Loucy (cell line): ENCODE results near the gene CACNB2.

Experiments used
- H2AFZ ChIP-seq: fragments of 200-600 bp; sonication (generic); 2 replicates; pipeline ENCODE4 v1.6.0; 2016; ENCODE audit warnings: antibody characterized with exemption, mild to moderate bottlenecking, low read length, moderate library complexity
- H3F3A ChIP-seq: fragments of 200-600 bp; 2 replicates; pipeline ENCODE4 v1.6.0; 2016; ENCODE audit warnings: antibody characterized with exemption, low read depth, mild to moderate bottlenecking
- H3K27me3 ChIP-seq: fragments of 200-600 bp; sonication (generic); 2 replicates; pipeline ENCODE4 v1.6.1; 2014; ENCODE audit warnings: low read length, mild to moderate bottlenecking; ENCODE audit not compliant: insufficient read depth, poor library complexity, severe bottlenecking
- H3K36me3 ChIP-seq: fragments of 200-600 bp; sonication (generic); 2 replicates; pipeline ENCODE4 v1.6.1; 2016; ENCODE audit warnings: low read length; ENCODE audit not compliant: insufficient read depth
- H3K4me1 ChIP-seq: fragments of 200-600 bp; sonication (generic); 2 replicates; pipeline ENCODE4 v1.5.1; 2014; ENCODE audit warnings: low read length, mild to moderate bottlenecking; ENCODE audit not compliant: insufficient read depth, poor library complexity, severe bottlenecking
- H3K4me2 ChIP-seq: fragments of 200-600 bp; sonication (generic); 2 replicates; pipeline ENCODE4 v1.6.0; 2014; ENCODE audit warnings: antibody characterized with exemption, low read length, low read depth, mild to moderate bottlenecking; ENCODE audit not compliant: poor library complexity, severe bottlenecking
- H3K4me3 ChIP-seq: fragments of 200-600 bp; sonication (generic); 2 replicates; pipeline ENCODE4 v1.5.1; 2014; ENCODE audit warnings: low read length, mild to moderate bottlenecking, mixed read lengths; ENCODE audit not compliant: poor library complexity, severe bottlenecking
- H3K79me2 ChIP-seq: fragments of 200-600 bp; sonication (generic); 2 replicates; pipeline ENCODE4 v1.6.1; 2014; ENCODE audit warnings: low read length; ENCODE audit not compliant: insufficient read depth
- H3K9ac ChIP-seq: fragments of 200-600 bp; sonication (generic); 2 replicates; pipeline ENCODE4 v1.6.0; 2014; ENCODE audit warnings: mild to moderate bottlenecking, low read depth, low read length, moderate library complexity; ENCODE audit not compliant: poor library complexity, severe bottlenecking
- H3K9me2 ChIP-seq: fragments of 200-600 bp; sonication (generic); replicated peaks from 2 replicates; pipeline ENCODE4 v1.6.1; 2016; ENCODE audit warnings: low read depth, low read length, mixed read lengths
- H3K9me3 ChIP-seq: fragments of 200-600 bp; sonication (generic); 2 replicates; pipeline ENCODE4 v1.6.1; 2014; ENCODE audit warnings: mild to moderate bottlenecking, antibody characterized with exemption, low read length, low read depth; ENCODE audit not compliant: insufficient read depth
- H4K20me1 ChIP-seq: fragments of 200-600 bp; sonication (generic); 2 replicates; pipeline ENCODE4 v1.6.0; 2014; ENCODE audit warnings: antibody characterized with exemption, low read length, mild to moderate bottlenecking; ENCODE audit not compliant: insufficient read depth, poor library complexity, severe bottlenecking
- EZH2phosphoT487 ChIP-seq: fragments of 200-600 bp; IDR thresholded peaks from 2 replicates; pipeline ENCODE4 v1.6.1; 2018; ENCODE audit warnings: antibody characterized with exemption, mild to moderate bottlenecking, moderate library complexity, borderline replicate concordance
- TF ChIP-seq, protein P1 (sequence below): fragments of 200-600 bp; sonication (generic); conservative IDR thresholded peaks from 2 replicates; pipeline ENCODE4 v1.5.1; 2014; ENCODE audit warnings: mild to moderate bottlenecking, antibody characterized with exemption, low read length

Gene CACNB2

DNA sequence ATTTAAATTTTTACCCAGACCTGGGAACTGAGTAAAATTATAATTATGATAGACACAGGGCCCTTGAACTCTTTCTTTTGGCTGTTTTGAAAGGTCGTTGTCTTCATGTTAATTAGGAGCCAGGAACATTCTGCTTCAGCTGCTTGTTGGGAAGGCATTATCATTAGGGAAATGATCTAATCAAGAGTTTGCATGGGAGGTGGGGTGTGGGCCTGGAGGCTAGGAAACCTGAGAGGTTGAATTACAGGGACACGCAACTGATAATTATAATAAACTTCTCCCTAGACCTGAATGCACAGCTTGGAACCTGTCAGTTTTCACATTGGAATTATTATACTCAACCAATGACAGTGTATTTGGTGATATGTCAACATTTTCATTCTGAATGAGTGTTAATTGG, 237.7 kb downstream of the CACNB2 start:
- no peaks in the 10 kb centered on the region for H4K20me1 ChIP-seq
- no peak overlapping the region for H3K9ac ChIP-seq
- no peaks in the 10 kb centered on the region for H3K36me3 ChIP-seq
- TF ChIP-seq, protein P1, sequence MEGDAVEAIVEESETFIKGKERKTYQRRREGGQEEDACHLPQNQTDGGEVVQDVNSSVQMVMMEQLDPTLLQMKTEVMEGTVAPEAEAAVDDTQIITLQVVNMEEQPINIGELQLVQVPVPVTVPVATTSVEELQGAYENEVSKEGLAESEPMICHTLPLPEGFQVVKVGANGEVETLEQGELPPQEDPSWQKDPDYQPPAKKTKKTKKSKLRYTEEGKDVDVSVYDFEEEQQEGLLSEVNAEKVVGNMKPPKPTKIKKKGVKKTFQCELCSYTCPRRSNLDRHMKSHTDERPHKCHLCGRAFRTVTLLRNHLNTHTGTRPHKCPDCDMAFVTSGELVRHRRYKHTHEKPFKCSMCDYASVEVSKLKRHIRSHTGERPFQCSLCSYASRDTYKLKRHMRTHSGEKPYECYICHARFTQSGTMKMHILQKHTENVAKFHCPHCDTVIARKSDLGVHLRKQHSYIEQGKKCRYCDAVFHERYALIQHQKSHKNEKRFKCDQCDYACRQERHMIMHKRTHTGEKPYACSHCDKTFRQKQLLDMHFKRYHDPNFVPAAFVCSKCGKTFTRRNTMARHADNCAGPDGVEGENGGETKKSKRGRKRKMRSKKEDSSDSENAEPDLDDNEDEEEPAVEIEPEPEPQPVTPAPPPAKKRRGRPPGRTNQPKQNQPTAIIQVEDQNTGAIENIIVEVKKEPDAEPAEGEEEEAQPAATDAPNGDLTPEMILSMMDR: no peak
- no peak for TF ChIP-seq EZH2phosphoT487
- no peak overlapping the region for H2AFZ ChIP-seq
- H3K27me3 ChIP-seq: no peaks in the 10 kb centered on the region
- no peak overlapping the region for H3K4me3 ChIP-seq
- no peaks in the 10 kb centered on the region for H3K79me2 ChIP-seq
- no peak overlapping the region for H3K4me2 ChIP-seq
- H3K4me1 ChIP-seq: no peaks in the 10 kb centered on the region
- H3K9me2 ChIP-seq: no peaks in the 10 kb centered on the region
- H3K9me3 ChIP-seq: no peaks in the 10 kb centered on the region
- no peaks in the 10 kb centered on the region for H3F3A ChIP-seq

DNA sequence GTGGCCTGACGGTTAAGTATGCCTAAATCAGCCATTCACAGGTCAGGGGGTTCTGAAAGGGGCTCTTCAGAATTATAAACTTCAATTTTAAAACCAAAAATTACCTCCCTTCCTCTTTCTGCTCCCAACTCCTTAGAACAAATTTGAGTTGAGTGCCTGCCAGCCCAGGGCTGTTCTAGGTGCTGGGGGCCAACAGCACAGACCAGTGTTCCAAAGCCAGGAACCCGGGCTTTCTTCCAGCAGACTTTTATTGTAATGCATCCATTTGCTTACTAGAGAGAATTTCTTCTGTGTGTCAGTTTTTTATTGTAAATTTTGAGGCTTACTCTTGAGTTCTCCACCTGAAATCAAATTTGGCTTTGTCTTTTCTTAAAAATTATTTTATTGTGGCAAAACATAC, 238.5 kb downstream of the CACNB2 start:
- no peak overlapping the region for H3K4me3 ChIP-seq
- no peaks in the 10 kb centered on the region for H3K79me2 ChIP-seq
- no peaks in the 10 kb centered on the region for H3K4me1 ChIP-seq
- H4K20me1 ChIP-seq: no peaks in the 10 kb centered on the region
- no peaks in the 10 kb centered on the region for H3F3A ChIP-seq
- TF ChIP-seq EZH2phosphoT487: no peak
- TF ChIP-seq, protein P1: no peak
- H3K9me3 ChIP-seq: no peaks in the 10 kb centered on the region
- no peaks in the 10 kb centered on the region for H3K36me3 ChIP-seq
- no peak overlapping the region for H3K4me2 ChIP-seq
- H3K9me2 ChIP-seq: no peaks in the 10 kb centered on the region
- H2AFZ ChIP-seq: no peak overlapping the region
- no peak overlapping the region for H3K9ac ChIP-seq
- H3K27me3 ChIP-seq: no peaks in the 10 kb centered on the region

DNA sequence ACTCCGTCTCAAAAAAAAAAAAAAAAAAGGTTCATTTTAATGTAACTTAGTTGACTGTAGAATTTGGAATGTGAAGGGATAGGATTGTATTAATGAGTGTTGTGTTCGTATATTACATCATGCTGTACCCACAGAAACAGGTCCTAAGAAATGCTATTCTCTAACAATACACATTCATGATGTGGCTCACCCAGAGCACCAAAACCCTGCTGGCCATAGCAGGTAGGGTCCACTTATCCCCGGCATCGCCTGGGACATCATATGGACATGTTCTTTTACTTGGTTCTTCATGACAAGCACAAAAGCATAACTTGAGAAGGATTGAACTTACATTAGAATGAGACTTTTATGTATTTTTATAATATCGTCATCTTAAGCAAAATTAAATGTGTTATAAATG, 241.5 kb downstream of the CACNB2 start:
- no peaks in the 10 kb centered on the region for H3K27me3 ChIP-seq
- H3K4me2 ChIP-seq: no peak overlapping the region
- no peaks in the 10 kb centered on the region for H4K20me1 ChIP-seq
- H3K36me3 ChIP-seq: no peaks in the 10 kb centered on the region
- H3K9me3 ChIP-seq: no peaks in the 10 kb centered on the region
- no peaks in the 10 kb centered on the region for H3K79me2 ChIP-seq
- no peak overlapping the region for H3K9ac ChIP-seq
- H3K4me3 ChIP-seq: no peak overlapping the region
- H3K9me2 ChIP-seq: no peaks in the 10 kb centered on the region
- no peak overlapping the region for H2AFZ ChIP-seq
- TF ChIP-seq, protein P1: no peak
- TF ChIP-seq EZH2phosphoT487: no peak
- H3F3A ChIP-seq: no peaks in the 10 kb centered on the region
- H3K4me1 ChIP-seq: no peaks in the 10 kb centered on the region
